HG02938 (cell line): ENCODE results near the gene RFX5.
"Not testable (repeated sequence)": the region's sequence is repeated elsewhere in the genome, so short reads cannot be mapped to it uniquely, and the experiment has no call there.

Experiments
- ATAC-seq: cut with Tn5 transposase; IDR thresholded peaks from one replicate; pipeline ENCODE4 v1.9.1; 2021; ENCODE audit warnings: mild to moderate bottlenecking, moderate library complexity; ENCODE audit not compliant: unreplicated experiment

The RFX5 gene

GRCh38 chr1:151362308-151363155, 15.5 kb upstream of the RFX5 start:
- ATAC-seq: no peak

GRCh38 chr1:151361883-151362282, 14.8 kb upstream of the RFX5 start:
- no peak for ATAC-seq

GRCh38 chr1:151356696-151357095, 9.6 kb upstream of the RFX5 start:
- ATAC-seq: no peak

GRCh38 chr1:151352021-151352718, 5.1 kb upstream of the RFX5 start:
- ATAC-seq: no peak

- ATAC-seq: not testable (repeated sequence)
Measured at GRCh38 chr1:151350323-151350722, 3.3 kb upstream of the RFX5 start.

- no peak for ATAC-seq
Measured at GRCh38 chr1:151347523-151348246, 633 bp upstream of the RFX5 start.

GRCh38 chr1:151346082-151346768, 827 bp downstream of the RFX5 start:
- no peak for ATAC-seq

GRCh38 chr1:151344291-151344690, 2.8 kb downstream of the RFX5 start:
- ATAC-seq: no peak

- ATAC-seq: no peak
Measured at GRCh38 chr1:151343587-151343986, 3.5 kb downstream of the RFX5 start.

GRCh38 chr1:151342569-151342968, 4.5 kb downstream of the RFX5 start:
- no peak for ATAC-seq

GRCh38 chr1:151342021-151342420, 5.0 kb downstream of the RFX5 start:
- no peak for ATAC-seq

GRCh38 chr1:151340870-151341754, 5.9 kb downstream of the RFX5 start:
- ATAC-seq: no peak

- no peak for ATAC-seq
Measured at GRCh38 chr1:151336556-151336955, 10.5 kb downstream of the RFX5 start.

GRCh38 chr1:151334822-151335221, 12.2 kb downstream of the RFX5 start:
- ATAC-seq: no peak

- peak; percentile 19 for ATAC-seq
Measured at GRCh38 chr1:151327903-151328674, 19.0 kb downstream of the RFX5 start.

- peak; percentile 67 for ATAC-seq
Measured at GRCh38 chr1:151327223-151327902, 19.7 kb downstream of the RFX5 start, which contains the start of gene PI4KB. Gene PI4KB (minus strand): TSS chr1:151327416. CDS start chr1:151316481, 10,935 bp downstream.

- peak; percentile 51 for ATAC-seq
Measured at GRCh38 chr1:151326619-151327222, 20.3 kb downstream of the RFX5 start.
